ENCODE results near the gene RUBCN.

RUBCN gene

GRCh38 chr3:197737319-197737649 is 580 bp upstream of the RUBCN start:
- H3F3A ChIP-seq (ENCODE audit: low read depth): no peaks in the 10 kb centered on the region
- no peaks in the 10 kb centered on the region for H3K9me2 ChIP-seq (replicated peaks; ENCODE audit: low read depth, low read length)
- H3K4me3 ChIP-seq (ENCODE audit: low read length, poor library complexity, severe bottlenecking): peak overlapping the region; percentile 98
- H3K36me3 ChIP-seq (ENCODE audit: insufficient read depth, low read length): no peaks in the 10 kb centered on the region
- H3K79me2 ChIP-seq (ENCODE audit: insufficient read depth, low read length): peaks cover 9% of the 10 kb centered on the region; the same call in 1 of the 2 replicates
- H2AFZ ChIP-seq (ENCODE audit: low read length): peak overlapping the region; percentile 100
- TF ChIP-seq CTCF (conservative IDR thresholded peaks at IDR 0.05; ENCODE audit: low read length): no peak
- peak overlapping the region; percentile 82 for H3K9ac ChIP-seq (ENCODE audit: low read depth, low read length, poor library complexity, severe bottlenecking)
- H3K27me3 ChIP-seq (ENCODE audit: insufficient read depth, low read length, poor library complexity, severe bottlenecking): no peaks in the 10 kb centered on the region
- no peaks in the 10 kb centered on the region for H3K9me3 ChIP-seq (ENCODE audit: insufficient read depth, low read depth, low read length)
- no peaks in the 10 kb centered on the region for H4K20me1 ChIP-seq (ENCODE audit: insufficient read depth, low read length, poor library complexity, severe bottlenecking)
- H3K4me2 ChIP-seq (ENCODE audit: low read depth, low read length, poor library complexity, severe bottlenecking): peak overlapping the region; percentile 95
- peaks cover 15% of the 10 kb centered on the region for H3K4me1 ChIP-seq (ENCODE audit: insufficient read depth, low read length, poor library complexity, severe bottlenecking)

GRCh38 chr3:197736010-197736490 is 654 bp downstream of the RUBCN start:
- no peaks in the 10 kb centered on the region for H3K27me3 ChIP-seq (ENCODE audit: insufficient read depth, low read length, poor library complexity, severe bottlenecking)
- TF ChIP-seq CTCF (conservative IDR thresholded peaks at IDR 0.05; ENCODE audit: low read length) (no peak), EZH2phosphoT487 (IDR thresholded peaks at IDR 0.05; ENCODE audit: borderline replicate concordance) (no peak)
- H3K4me1 ChIP-seq (ENCODE audit: insufficient read depth, low read length, poor library complexity, severe bottlenecking): peaks cover 15% of the 10 kb centered on the region
- peak overlapping the region; percentile 78 for H3K9ac ChIP-seq (ENCODE audit: low read depth, low read length, poor library complexity, severe bottlenecking)
- no peaks in the 10 kb centered on the region for H3K36me3 ChIP-seq (ENCODE audit: insufficient read depth, low read length)
- H3F3A ChIP-seq (ENCODE audit: low read depth): no peaks in the 10 kb centered on the region
- peaks cover 9% of the 10 kb centered on the region; the same call in 1 of the 2 replicates for H3K79me2 ChIP-seq (ENCODE audit: insufficient read depth, low read length)
- no peaks in the 10 kb centered on the region for H3K9me2 ChIP-seq (replicated peaks; ENCODE audit: low read depth, low read length)
- no peaks in the 10 kb centered on the region for H4K20me1 ChIP-seq (ENCODE audit: insufficient read depth, low read length, poor library complexity, severe bottlenecking)
- H2AFZ ChIP-seq (ENCODE audit: low read length): peak overlapping the region; percentile 95
- no peaks in the 10 kb centered on the region for H3K9me3 ChIP-seq (ENCODE audit: insufficient read depth, low read depth, low read length)
- H3K4me3 ChIP-seq (ENCODE audit: low read length, poor library complexity, severe bottlenecking): peak overlapping the region; percentile 98
- peak overlapping the region; percentile 92 for H3K4me2 ChIP-seq (ENCODE audit: low read depth, low read length, poor library complexity, severe bottlenecking)

GRCh38 chr3:197734667-197735318 is 1.9 kb downstream of the RUBCN start:
- Histone ChIP-seq H3K9me3 (ENCODE audit: insufficient read depth, low read depth, low read length) (no peaks in the 10 kb centered on the region), H3K9me2 (replicated peaks; ENCODE audit: low read depth, low read length) (no peaks in the 10 kb centered on the region), H3K4me1 (ENCODE audit: insufficient read depth, low read length, poor library complexity, severe bottlenecking) (peaks cover 15% of the 10 kb centered on the region), H3K9ac (ENCODE audit: low read depth, low read length, poor library complexity, severe bottlenecking) (no peak overlapping the region), H3K27me3 (ENCODE audit: insufficient read depth, low read length, poor library complexity, severe bottlenecking) (no peaks in the 10 kb centered on the region), H3K79me2 (ENCODE audit: insufficient read depth, low read length) (peaks cover 9% of the 10 kb centered on the region; the same call in 1 of the 2 replicates), H2AFZ (ENCODE audit: low read length) (no peak overlapping the region), H3K4me2 (ENCODE audit: low read depth, low read length, poor library complexity, severe bottlenecking) (peak overlapping the region; percentile 92), H4K20me1 (ENCODE audit: insufficient read depth, low read length, poor library complexity, severe bottlenecking) (no peaks in the 10 kb centered on the region), H3F3A (ENCODE audit: low read depth) (no peaks in the 10 kb centered on the region), H3K36me3 (ENCODE audit: insufficient read depth, low read length) (no peaks in the 10 kb centered on the region), H3K4me3 (ENCODE audit: low read length, poor library complexity, severe bottlenecking) (no peak overlapping the region)
- TF ChIP-seq EZH2phosphoT487 (IDR thresholded peaks at IDR 0.05; ENCODE audit: borderline replicate concordance) (no peak), CTCF (conservative IDR thresholded peaks at IDR 0.05; ENCODE audit: low read length) (no peak)
